GM13977 (cell line): ENCODE measurements around the gene SLC10A2.
"Not testable (repeated sequence)": the region's sequence is repeated elsewhere in the genome, so short reads cannot be mapped to it uniquely, and the experiment has no call there.

ENCODE experiments used
- DNase-seq: peaks from one replicate; pipeline ENCODE4 v3.0.0; 2012; ENCODE audit warnings: low spot score
- in situ Hi-C: fragments of 300-500 bp; cut with MboI; formaldehyde crosslinking; loops from one replicate; pipeline ENCODE4 v1.12.0; 2022; ENCODE audit warnings: low sequenced_read_pairs, low pct_unique_long_range_greater_than_20kb, mixed read lengths, inconsistent platforms; ENCODE audit not compliant: unreplicated experiment
- TF ChIP-seq, protein P1 (sequence below): IDR thresholded peaks from 2 replicates; pipeline ENCODE4 v1.5.1; 2012; ENCODE audit warnings: mild to moderate bottlenecking, control low read depth; ENCODE audit not compliant: insufficient read depth; ENCODE audit errors: extremely low read depth, missing control alignments

SLC10A2 gene, protein sequence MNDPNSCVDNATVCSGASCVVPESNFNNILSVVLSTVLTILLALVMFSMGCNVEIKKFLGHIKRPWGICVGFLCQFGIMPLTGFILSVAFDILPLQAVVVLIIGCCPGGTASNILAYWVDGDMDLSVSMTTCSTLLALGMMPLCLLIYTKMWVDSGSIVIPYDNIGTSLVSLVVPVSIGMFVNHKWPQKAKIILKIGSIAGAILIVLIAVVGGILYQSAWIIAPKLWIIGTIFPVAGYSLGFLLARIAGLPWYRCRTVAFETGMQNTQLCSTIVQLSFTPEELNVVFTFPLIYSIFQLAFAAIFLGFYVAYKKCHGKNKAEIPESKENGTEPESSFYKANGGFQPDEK

DNA sequence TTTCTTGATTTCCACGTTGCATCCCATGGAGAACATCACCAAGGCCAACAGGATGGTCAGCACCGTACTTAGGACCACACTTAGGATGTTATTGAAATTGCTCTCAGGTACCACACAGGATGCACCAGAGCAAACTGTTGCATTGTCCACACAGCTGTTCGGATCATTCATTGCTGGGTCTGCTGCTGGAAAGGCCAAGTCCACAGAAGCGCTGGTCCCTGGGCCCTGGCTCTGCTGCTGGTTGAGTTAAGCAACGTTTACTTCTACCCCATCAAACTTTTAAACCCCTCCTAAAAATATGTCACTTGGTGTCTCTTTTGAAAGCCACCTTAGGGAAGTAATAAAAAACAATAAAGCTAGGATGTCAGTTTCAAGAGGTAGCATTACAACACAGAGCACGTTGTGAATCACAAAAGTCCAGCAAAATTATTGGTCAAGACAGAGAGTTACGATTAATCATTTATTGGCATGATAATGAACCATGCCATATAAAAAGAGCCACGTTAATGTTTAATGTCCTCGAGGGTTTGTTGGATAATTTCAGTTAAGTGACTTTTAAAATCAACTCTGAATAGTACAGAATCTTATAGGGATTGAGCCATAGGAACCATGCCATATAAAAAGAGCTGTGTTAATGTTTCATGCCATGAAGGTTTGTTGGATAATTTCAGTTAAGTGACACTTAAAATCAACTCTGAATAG, at the start of gene SLC10A2:
TSS of gene SLC10A2 (minus strand) at position 339 of the 702 bp plus-strand sequence. CDS start at position 171, 168 bp downstream.
- TF ChIP-seq, protein P1, sequence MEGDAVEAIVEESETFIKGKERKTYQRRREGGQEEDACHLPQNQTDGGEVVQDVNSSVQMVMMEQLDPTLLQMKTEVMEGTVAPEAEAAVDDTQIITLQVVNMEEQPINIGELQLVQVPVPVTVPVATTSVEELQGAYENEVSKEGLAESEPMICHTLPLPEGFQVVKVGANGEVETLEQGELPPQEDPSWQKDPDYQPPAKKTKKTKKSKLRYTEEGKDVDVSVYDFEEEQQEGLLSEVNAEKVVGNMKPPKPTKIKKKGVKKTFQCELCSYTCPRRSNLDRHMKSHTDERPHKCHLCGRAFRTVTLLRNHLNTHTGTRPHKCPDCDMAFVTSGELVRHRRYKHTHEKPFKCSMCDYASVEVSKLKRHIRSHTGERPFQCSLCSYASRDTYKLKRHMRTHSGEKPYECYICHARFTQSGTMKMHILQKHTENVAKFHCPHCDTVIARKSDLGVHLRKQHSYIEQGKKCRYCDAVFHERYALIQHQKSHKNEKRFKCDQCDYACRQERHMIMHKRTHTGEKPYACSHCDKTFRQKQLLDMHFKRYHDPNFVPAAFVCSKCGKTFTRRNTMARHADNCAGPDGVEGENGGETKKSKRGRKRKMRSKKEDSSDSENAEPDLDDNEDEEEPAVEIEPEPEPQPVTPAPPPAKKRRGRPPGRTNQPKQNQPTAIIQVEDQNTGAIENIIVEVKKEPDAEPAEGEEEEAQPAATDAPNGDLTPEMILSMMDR: no peak

DNA sequence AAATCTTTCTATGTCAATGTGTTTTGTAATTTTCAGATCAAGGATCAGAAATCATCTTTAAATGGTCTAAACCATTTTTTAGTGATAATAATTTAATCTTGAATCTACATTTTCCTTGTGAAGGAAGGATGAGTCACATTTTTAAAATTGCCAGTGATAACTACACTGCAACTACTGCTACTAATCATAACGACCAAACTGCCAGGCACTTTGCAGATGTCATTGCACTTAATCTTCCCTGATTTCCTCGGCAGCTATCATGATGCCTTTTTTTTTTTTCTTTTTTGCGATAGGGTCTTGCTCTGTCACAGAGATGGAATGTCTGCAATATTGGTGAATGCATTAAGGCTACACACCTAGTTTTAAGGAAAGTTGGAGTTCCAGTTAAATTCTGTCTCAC, 41.4 kb upstream of the SLC10A2 start:
- DNase-seq: no peak
- in situ Hi-C loops: no loop called here
- TF ChIP-seq, protein P1: no peak

More for the DNA sequence above, at the start of gene SLC10A2:
- in situ Hi-C loops: no loop called here
- DNase-seq: no peak

DNA sequence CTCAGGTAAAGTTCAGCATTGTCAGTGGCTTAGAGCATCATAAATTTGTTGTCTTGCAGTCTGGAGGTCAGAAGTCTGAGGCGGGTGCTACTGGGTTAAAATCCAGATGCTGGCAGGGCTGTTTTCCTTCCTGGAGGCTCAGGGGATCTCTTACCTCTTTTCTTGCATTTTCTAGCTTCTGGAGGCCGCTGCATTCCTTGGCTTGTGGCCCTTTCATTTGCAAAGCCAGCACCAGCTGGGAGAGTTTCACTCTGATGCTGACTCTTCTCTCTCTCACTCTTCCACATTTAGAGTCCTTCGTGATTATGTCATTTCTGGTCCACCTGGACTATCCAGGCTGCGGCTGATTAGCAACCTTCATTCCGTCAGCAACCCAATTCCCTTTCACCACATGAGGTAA, 38.1 kb upstream of the SLC10A2 start:
- DNase-seq: no peak
- TF ChIP-seq, protein P1: no peak
- in situ Hi-C loops: no loop called here

DNA sequence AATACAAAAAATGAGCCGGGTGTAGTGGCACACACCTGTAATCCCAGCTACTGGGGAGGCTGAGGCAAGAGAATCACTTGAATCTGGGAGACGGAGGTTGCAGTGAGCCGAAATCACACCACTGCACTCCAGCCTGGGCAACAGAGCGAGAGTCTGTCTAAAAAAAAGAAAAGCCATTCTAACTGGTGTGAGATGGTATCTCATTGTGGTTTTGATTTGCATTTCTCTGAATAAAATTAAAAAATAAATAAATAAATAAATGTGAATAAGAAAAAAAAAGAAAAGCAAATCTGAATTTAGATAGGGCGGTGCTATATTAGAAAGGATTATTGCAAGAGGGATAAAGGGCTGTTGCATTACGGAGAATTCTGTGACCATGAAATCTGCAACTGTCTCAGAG, 37.2 kb upstream of the SLC10A2 start:
- in situ Hi-C loops, DNase-seq: not testable (repeated sequence)

DNA sequence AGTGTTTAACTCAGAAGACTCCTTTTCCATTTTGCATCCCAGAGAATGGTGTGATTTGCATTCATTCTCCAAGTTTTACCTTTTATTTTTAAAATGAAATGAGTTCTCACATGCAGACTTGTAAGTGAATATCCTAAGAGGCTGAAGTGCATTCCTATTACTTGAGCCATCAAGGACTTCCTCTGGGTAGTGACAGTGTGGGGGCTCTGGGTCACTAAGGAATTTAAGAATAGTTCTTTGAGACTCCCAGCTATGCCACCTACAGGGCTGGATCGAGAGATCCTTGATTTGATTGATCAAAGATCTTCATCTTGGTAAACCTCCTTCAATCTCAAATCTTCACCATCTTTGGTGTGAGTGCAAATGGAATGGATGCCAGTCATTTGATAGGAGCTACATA, 36.3 kb upstream of the SLC10A2 start:
- TF ChIP-seq, protein P1: no peak
- in situ Hi-C loops: no loop called here
- DNase-seq: no peak

DNA sequence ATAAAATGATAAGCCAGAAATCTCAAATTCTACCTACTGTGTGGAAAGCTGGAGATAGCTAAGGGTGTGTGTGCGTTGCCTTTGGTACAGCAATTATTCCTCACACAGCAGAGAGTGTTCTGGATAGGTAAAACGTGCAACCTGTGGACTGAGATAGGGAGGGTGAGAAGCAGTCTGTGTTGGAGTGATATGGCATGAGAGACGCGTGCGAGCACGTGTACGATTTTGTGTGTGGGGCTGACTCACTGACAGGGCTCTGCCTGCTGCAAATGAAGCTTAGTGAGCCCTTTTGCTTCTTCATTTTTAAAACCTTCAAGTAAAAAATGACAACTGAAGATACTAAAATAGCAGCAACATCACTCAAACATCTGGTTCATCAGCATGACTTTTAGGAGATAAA, 35.7 kb upstream of the SLC10A2 start:
- DNase-seq: no peak
- TF ChIP-seq, protein P1: no peak
- in situ Hi-C loops: no loop called here

DNA sequence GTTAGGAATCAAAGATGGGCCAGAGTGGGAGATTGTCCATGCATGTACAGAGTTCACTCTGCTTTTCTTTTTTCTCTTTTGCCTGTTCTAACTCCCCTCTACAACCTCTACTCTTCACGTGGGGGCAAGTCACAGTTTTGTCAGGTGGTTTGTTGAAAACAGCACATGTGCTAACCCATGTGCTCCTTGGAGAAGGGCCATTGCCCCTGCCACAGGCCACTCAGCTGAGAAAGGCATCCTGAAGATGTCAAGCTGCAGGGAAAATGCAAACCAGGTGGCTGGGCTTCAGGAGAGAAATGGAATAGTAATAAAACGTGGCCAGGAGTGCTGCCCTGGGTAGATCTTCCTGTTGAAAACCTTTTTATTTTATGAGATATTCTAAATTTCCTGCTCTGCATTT, 35.3 kb upstream of the SLC10A2 start:
- in situ Hi-C loops: no loop called here
- TF ChIP-seq, protein P1: no peak
- no peak for DNase-seq
